Keratinocyte (primary cell): Measurements from ENCODE around the gene MYH9. TPM values are rescaled to one million over a fixed set of nuclear protein-coding genes. Genes with fewer than 3 reads are reported as not detected.
A peak's percentile ranks its signal among the peaks of the same experiment; 100 is the strongest.

Source experiments
- DNase-seq: peaks from one replicate; pipeline ENCODE4 v3.0.0-alpha.2; 2011; ENCODE audit warnings: low read depth, missing footprints, low spot score
- FAIRE-seq: peaks from 2 replicates; lab custom pipeline; 2011; peaks lifted over from hg19 to GRCh38; lab: Jason Lieb, UNC
- H2AFZ ChIP-seq: 2 replicates; pipeline ENCODE4 v1.6.0; 2012; ENCODE audit warnings: low read length, control low read depth, inconsistent platforms; ENCODE audit not compliant: control insufficient read depth
- H3K27ac ChIP-seq: 2 replicates; pipeline ENCODE4 v1.5.1; 2011; ENCODE audit warnings: low read length; ENCODE audit not compliant: control insufficient read depth, insufficient read depth
- H3K27me3 ChIP-seq: 3 replicates; pipeline ENCODE4 v1.6.0; 2011; ENCODE audit warnings: low read length; ENCODE audit not compliant: control insufficient read depth, insufficient read depth; ENCODE audit errors: extremely low read depth
- H3K36me3 ChIP-seq, 2 experiments: 2 replicates in 1 of 2; 3 replicates in 1 of 2; pipeline ENCODE4 v1.5.1; 2011; ENCODE audit warnings: low read length in 2 of 2, mild to moderate bottlenecking in 1 of 2; ENCODE audit not compliant: control insufficient read depth in 2 of 2, insufficient read depth in 2 of 2; ENCODE audit errors: extremely low read depth in 1 of 2
- H3K4me1 ChIP-seq: 3 replicates; pipeline ENCODE4 v1.5.1; 2011; ENCODE audit warnings: low read length; ENCODE audit not compliant: control insufficient read depth, insufficient read depth; ENCODE audit errors: extremely low read depth
- H3K4me2 ChIP-seq: 3 replicates; pipeline ENCODE4 v1.6.0; 2011; ENCODE audit warnings: low read depth, low read length; ENCODE audit not compliant: control insufficient read depth, insufficient read depth; ENCODE audit errors: extremely low read depth
- H3K4me3 ChIP-seq, 3 experiments: fragments of 200-600 bp in 1 of 3; sonication (generic) in 1 of 3; 2 replicates in 2 of 3; 3 replicates in 1 of 3; pipeline ENCODE4 v1.5.1; 2011 to 2016; ENCODE audit warnings: low read length in 3 of 3, mild to moderate bottlenecking in 3 of 3, control low read depth in 2 of 3, inconsistent platforms in 1 of 3, low read depth in 1 of 3, mixed read lengths in 1 of 3, mixed run types in 1 of 3, moderate library complexity in 1 of 3; ENCODE audit not compliant: control insufficient read depth in 2 of 3, insufficient read depth in 2 of 3; ENCODE audit errors: extremely low read depth in 1 of 3
- H3K79me2 ChIP-seq: 2 replicates; pipeline ENCODE4 v1.6.0; 2012; ENCODE audit warnings: low read length; ENCODE audit not compliant: control insufficient read depth, insufficient read depth
- H3K9ac ChIP-seq: 3 replicates; pipeline ENCODE4 v1.6.0; 2011; ENCODE audit warnings: low read length; ENCODE audit not compliant: control insufficient read depth, insufficient read depth; ENCODE audit errors: extremely low read depth
- H3K9me1 ChIP-seq: 3 replicates; pipeline ENCODE4 v1.6.0; 2011; ENCODE audit warnings: low read length; ENCODE audit not compliant: control insufficient read depth, insufficient read depth; ENCODE audit errors: extremely low read depth
- H3K9me3 ChIP-seq: 2 replicates; pipeline ENCODE4 v1.5.1; 2012; ENCODE audit warnings: low read depth, low read length; ENCODE audit not compliant: control insufficient read depth
- H4K20me1 ChIP-seq: 3 replicates; pipeline ENCODE4 v1.6.0; 2011; ENCODE audit warnings: low read length; ENCODE audit not compliant: control insufficient read depth, insufficient read depth; ENCODE audit errors: extremely low read depth
- EZH2 ChIP-seq: IDR thresholded peaks from one replicate; pipeline ENCODE4 v1.6.1; 2012; ENCODE audit warnings: inconsistent platforms, mild to moderate bottlenecking, low read length, moderate library complexity
- dilution Hi-C: fragments of 300-500 bp; cut with MboI; formaldehyde crosslinking; loops from one replicate; pipeline ENCODE4 v1.7.0; 2020; ENCODE audit warnings: low sequenced_read_pairs; ENCODE audit not compliant: extremely low pct_ligation_motif_present
- polyA plus RNA-seq, 5 experiments: library from polyadenylated mRNA; depleted of rRNA in 3 of 5; stranded (reverse) in 3 of 5; stranded (forward) in 1 of 5; unstranded in 1 of 5; fragments of >200 nt; gene quantifications; 1 replicate in 1 of 5; 2 replicates in 3 of 5; 3 replicates in 1 of 5; pipeline versions ENCODE4 v1.2.1 to v1.2.3, GENCODE V29; 2011 to 2012; ENCODE audit warnings: missing spikeins in 2 of 5, low read depth in 1 of 5, low replicate concordance in 1 of 5
- TF ChIP-seq, protein P1 (sequence below), 3 experiments: IDR thresholded peaks in 1 of 3; conservative IDR thresholded peaks in 1 of 3; optimal IDR thresholded peaks in 1 of 3; 2 replicates in 2 of 3; 3 replicates in 1 of 3; pipeline versions ENCODE3 to v1.5.1; 2011; ENCODE audit warnings: low read length in 3 of 3, mild to moderate bottlenecking in 3 of 3, moderate library complexity in 2 of 3, control low read depth in 1 of 3, inconsistent platforms in 1 of 3; ENCODE audit not compliant: insufficient read depth in 2 of 3; ENCODE audit errors: extremely low read depth in 1 of 3

The MYH9 gene
- polyA plus RNA-seq, 1 donor (not counting 4 experiments of a cell fraction or from before 2014, with no cell fraction given): 351 TPM

DNA sequence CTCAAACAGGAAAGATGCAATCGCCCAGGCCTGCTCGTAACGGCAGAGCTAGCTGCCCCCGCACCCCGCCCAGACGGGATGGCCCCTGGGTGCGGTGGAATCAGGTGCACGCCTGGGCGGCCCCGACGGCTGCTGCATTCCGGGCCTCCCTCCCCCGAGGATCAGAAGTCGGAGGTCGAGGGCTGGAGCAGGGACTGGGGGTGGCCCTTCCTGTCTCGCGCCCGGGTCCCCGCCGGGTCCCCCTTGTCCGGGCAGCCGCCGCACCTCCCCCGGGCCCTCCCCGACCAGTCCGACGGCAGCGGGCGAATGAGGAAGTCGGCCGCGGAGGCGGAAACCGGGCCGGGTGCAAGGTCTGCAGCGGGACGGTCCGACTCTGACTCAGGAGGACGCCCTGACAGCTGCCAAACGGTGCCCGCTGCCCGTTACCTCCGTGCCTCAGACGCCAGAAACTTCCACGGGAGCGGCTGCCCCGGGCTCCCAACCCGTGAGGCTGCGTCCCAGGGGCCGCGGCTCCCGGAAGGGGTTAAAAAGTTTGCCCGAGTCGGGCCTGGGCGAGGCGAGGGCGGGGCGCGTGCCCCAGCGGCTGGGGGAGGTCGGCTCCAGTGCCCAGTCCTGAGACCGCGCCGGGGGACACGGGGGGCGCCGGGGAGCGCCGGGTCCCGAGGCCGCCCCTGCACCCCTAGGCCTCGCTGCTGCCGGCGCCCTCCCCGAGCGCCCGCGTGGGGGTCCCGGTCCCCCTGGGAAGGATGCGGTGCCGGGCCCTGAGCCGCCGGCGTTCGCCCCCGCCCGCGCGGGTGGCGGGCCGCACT lies 663 bp downstream of the MYH9 start:
- TF ChIP-seq, protein P1, sequence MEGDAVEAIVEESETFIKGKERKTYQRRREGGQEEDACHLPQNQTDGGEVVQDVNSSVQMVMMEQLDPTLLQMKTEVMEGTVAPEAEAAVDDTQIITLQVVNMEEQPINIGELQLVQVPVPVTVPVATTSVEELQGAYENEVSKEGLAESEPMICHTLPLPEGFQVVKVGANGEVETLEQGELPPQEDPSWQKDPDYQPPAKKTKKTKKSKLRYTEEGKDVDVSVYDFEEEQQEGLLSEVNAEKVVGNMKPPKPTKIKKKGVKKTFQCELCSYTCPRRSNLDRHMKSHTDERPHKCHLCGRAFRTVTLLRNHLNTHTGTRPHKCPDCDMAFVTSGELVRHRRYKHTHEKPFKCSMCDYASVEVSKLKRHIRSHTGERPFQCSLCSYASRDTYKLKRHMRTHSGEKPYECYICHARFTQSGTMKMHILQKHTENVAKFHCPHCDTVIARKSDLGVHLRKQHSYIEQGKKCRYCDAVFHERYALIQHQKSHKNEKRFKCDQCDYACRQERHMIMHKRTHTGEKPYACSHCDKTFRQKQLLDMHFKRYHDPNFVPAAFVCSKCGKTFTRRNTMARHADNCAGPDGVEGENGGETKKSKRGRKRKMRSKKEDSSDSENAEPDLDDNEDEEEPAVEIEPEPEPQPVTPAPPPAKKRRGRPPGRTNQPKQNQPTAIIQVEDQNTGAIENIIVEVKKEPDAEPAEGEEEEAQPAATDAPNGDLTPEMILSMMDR (optimal IDR thresholded peaks at IDR 0.05 in 1 of 3, IDR thresholded peaks at IDR 0.05 in 1 of 3, conservative IDR thresholded peaks at IDR 0.05 in 1 of 3; ENCODE audit: extremely low read depth in 1 of 3, insufficient read depth in 2 of 3, low read length in 3 of 3): no peak
- TF ChIP-seq EZH2: no peak
- dilution Hi-C loops: no loop called here
- Histone ChIP-seq H3K9me3 (no peaks in the 10 kb centered on the region), H3K36me3 (peaks cover 14 to 35% of the 10 kb centered on the region in 2 experiments), H3K9ac (peak overlapping the region; percentile 96), H3K4me1 (peaks cover 33% of the 10 kb centered on the region), H3K9me1 (peaks cover 2% of the 10 kb centered on the region), H3K4me2 (peak overlapping the region; percentile 99), H4K20me1 (peaks cover 42% of the 10 kb centered on the region), H3K79me2 (peaks cover 57% of the 10 kb centered on the region), H3K4me3 (peak overlapping the region; percentile 86 to 99 (median 98)), H3K27ac (peak overlapping the region; percentile 97), H2AFZ (no peak overlapping the region), H3K27me3 (no peaks in the 10 kb centered on the region)
- DNase-seq (no peak), FAIRE-seq (no peak)

DNA sequence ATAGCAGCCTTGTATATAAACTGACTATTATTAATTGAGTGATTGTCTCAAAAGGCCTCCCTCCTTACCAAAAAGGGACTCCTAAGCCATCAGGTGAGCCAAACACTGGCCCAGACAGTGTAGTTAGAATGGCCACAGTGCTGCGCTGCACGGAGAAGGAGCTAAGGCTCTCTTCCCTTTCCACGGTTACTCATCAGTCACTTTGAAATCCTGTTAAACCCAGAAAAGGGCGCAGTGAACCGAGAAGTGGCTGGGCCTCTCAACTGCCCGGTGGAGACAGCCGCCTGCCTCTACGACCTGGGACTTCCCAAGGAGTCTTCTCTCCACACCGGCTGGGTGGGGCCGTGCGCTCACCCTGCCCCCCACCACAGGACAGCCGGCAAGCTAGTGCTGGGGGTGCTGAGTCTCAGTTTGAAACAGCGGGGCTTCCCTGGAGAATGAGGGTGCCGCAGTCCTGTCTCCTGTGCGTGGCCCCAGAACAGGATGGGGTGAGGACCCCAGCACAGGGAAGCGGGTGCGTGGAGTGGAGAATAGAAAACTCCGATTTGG lies 1.3 kb downstream of the MYH9 start:
- H3K4me1 ChIP-seq: peaks cover 38% of the 10 kb centered on the region
- dilution Hi-C loops: no loop called here
- no peaks in the 10 kb centered on the region for H3K27me3 ChIP-seq
- peaks cover 49% of the 10 kb centered on the region for H4K20me1 ChIP-seq
- peak overlapping the region; percentile 99 for H3K4me2 ChIP-seq
- H3K79me2 ChIP-seq: peaks cover 64% of the 10 kb centered on the region
- DNase-seq: no peak
- H3K9me3 ChIP-seq: no peaks in the 10 kb centered on the region
- peaks cover 2% of the 10 kb centered on the region for H3K9me1 ChIP-seq
- H3K36me3 ChIP-seq: peaks cover 14 to 39% of the 10 kb centered on the region in 2 experiments
- no peak for FAIRE-seq
- H3K4me3 ChIP-seq: peak overlapping the region; percentile 86 to 99 (median 98)
- peak overlapping the region; percentile 97 for H3K27ac ChIP-seq
- H3K9ac ChIP-seq: peak overlapping the region; percentile 96
- no peak for TF ChIP-seq EZH2
- TF ChIP-seq, protein P1 (optimal IDR thresholded peaks at IDR 0.05 in 1 of 3, IDR thresholded peaks at IDR 0.05 in 1 of 3, conservative IDR thresholded peaks at IDR 0.05 in 1 of 3; ENCODE audit: extremely low read depth in 1 of 3, insufficient read depth in 2 of 3, low read length in 3 of 3): no peak
- H2AFZ ChIP-seq: no peak overlapping the region
